CD4-positive, alpha-beta T cell (primary cell): ENCODE measurements around the gene TIMELESS. TPM values are rescaled to one million over a fixed set of nuclear protein-coding genes. Genes with fewer than 3 reads are reported as not detected.
A peak's percentile ranks its signal among the peaks of the same experiment; 100 is the strongest.
"Not testable (repeated sequence)": the region's sequence is repeated elsewhere in the genome, so short reads cannot be mapped to it uniquely, and the experiment has no call there.

Source experiments
- ATAC-seq: fragments of 200-7000 bp; cut with Tn5 transposase; one replicate; pipeline ENCODE4 v1.10.0; 2022; ENCODE audit warnings: mild to moderate bottlenecking; ENCODE audit not compliant: poor library complexity
- CTCF ChIA-PET: fragments of 350-600 bp; sonication (Branson Sonifier 250); formaldehyde crosslinking; loops from one replicate; lab custom pipeline; 2021; ENCODE audit warnings: antibody characterized with exemption, inconsistent platforms; lab: Charles Lee
- POLR2A ChIA-PET: fragments of 350-600 bp; sonication (Branson Sonifier 250); formaldehyde crosslinking; loops from one replicate; lab custom pipeline; 2021; ENCODE audit warnings: antibody characterized with exemption, inconsistent platforms; lab: Charles Lee
- DNase-seq, 14 experiments: peaks; one replicate each; pipeline ENCODE4 v3.0.0-alpha.2; 2013 to 2020; ENCODE audit warnings: mixed read lengths in 2 of 14
- H3K27ac ChIP-seq, 2 donors: one replicate each; pipeline versions ENCODE4 v1.5.1 to v1.7.0; 2013; ENCODE audit warnings: low read length in 2 of 2, low read depth in 1 of 2, mild to moderate bottlenecking in 1 of 2
- H3K27me3 ChIP-seq, 2 experiments: 1 replicate in 1 of 2; 2 replicates in 1 of 2; pipeline versions ENCODE4 v1.6.1 to v1.7.0; 2013; ENCODE audit warnings: low read length in 2 of 2, control low read depth in 1 of 2, mild to moderate bottlenecking in 1 of 2, moderate library complexity in 1 of 2; ENCODE audit not compliant: insufficient read depth in 2 of 2, control insufficient read depth in 1 of 2
- H3K36me3 ChIP-seq: one replicate; pipeline ENCODE4 v1.6.1; 2013; ENCODE audit warnings: low read length, control low read depth; ENCODE audit not compliant: insufficient read depth
- H3K4me1 ChIP-seq: one replicate; pipeline ENCODE4 v1.6.1; 2013; ENCODE audit warnings: low read length, control low read depth; ENCODE audit not compliant: insufficient read depth
- H3K4me3 ChIP-seq: one replicate; pipeline ENCODE4 v1.5.1; 2013; ENCODE audit warnings: mild to moderate bottlenecking, low read length, moderate library complexity
- H3K9me3 ChIP-seq, 2 experiments: 1 replicate in 1 of 2; 2 replicates in 1 of 2; pipeline versions ENCODE4 v1.6.1 to v1.7.0; 2013; ENCODE audit warnings: low read length in 2 of 2, mild to moderate bottlenecking in 2 of 2, control low read depth in 1 of 2, moderate library complexity in 1 of 2; ENCODE audit not compliant: control insufficient read depth in 1 of 2, insufficient read depth in 1 of 2
- H3K27ac Mint-ChIP-seq: one replicate; pipeline ENCODE4 v1.8.0; 2020; ENCODE audit warnings: mixed read lengths
- H3K27me3 Mint-ChIP-seq: one replicate; pipeline ENCODE4 v1.8.0; 2021; ENCODE audit warnings: mixed read lengths
- H3K36me3 Mint-ChIP-seq: one replicate; pipeline ENCODE4 v1.8.0; 2021; ENCODE audit warnings: low read depth, mixed read lengths
- H3K4me1 Mint-ChIP-seq: one replicate; pipeline ENCODE4 v1.8.0; 2021; ENCODE audit warnings: low read depth, mixed read lengths
- H3K4me3 Mint-ChIP-seq: one replicate; pipeline ENCODE4 v1.8.0; 2020; ENCODE audit warnings: mild to moderate bottlenecking, mixed read lengths
- H3K9me3 Mint-ChIP-seq: one replicate; pipeline ENCODE4 v1.8.0; 2020; ENCODE audit warnings: mixed read lengths
- intact Hi-C, 2 experiments: fragments of 100-400 bp; cut with DNase I in 1 of 2; cut with micrococcal nuclease in 1 of 2; formaldehyde crosslinking; loops; one replicate each; pipeline versions ENCODE4 v1.15.1 to v1.9.0; 2023 to 2025; cut with DNase I, micrococcal nuclease
- total RNA-seq, 174 experiments: library from RNA in 2 of 174; stranded (reverse) in 2 of 174; gene quantifications; one replicate each; pipeline ENCODE4 v1.2.3 and lab custom pipeline; 2021 to 2026
- TF ChIP-seq, protein P1 (sequence below): fragments of 200-600 bp; IDR thresholded peaks from one replicate; pipeline ENCODE4 v1.8.0; 2022; ENCODE audit warnings: antibody characterized with exemption, mild to moderate bottlenecking

The TIMELESS gene
- total RNA-seq, 2 experiments from 2014 or later = 3.0 to 3.1 TPM

- POLR2A ChIA-PET, intact Hi-C loops: not testable (repeated sequence)
Observed at GRCh38 chr12:56494106-56494415, 44.8 kb upstream of the TIMELESS start.

DNA sequence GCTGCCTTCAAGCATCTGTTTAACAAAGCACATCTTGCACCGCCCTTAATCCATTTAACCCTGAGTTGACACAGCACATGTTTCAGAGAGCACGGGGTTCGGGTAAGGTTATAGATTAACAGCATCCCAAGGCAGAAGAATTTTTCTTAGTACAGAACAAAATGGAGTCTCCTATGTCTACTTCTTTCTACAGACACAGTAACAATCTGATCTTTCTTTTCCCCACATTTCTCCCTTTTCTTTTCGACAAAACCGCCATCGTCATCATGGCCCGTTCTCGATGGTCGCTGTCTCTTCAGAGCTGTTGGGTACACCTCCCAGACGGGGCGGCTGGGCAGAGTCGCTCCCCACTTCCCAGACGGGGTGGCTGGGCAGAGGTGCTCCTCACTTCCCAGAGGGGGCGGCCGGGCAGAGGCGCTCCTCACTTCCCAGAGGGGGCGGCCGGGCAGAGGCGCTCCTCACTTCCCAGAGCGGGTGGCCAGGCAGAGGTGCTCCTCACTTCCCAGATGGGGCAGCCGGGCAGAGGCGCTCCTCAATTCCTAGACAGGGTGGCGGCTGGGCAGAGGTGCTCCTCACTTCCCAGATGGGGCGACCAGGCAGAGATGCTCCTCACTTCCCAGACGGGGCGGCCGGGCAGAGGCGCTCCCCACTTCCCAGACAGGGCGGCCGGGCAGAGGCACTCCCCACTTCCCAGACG is 44.3 kb upstream of the TIMELESS start:
- intact Hi-C loops, ATAC-seq, H3K4me1 ChIP-seq, H3K36me3 Mint-ChIP-seq, H3K27ac Mint-ChIP-seq, H3K4me1 Mint-ChIP-seq, H3K4me3 Mint-ChIP-seq, H3K9me3 Mint-ChIP-seq, H3K4me3 ChIP-seq, H3K36me3 ChIP-seq, H3K27me3 ChIP-seq, H3K27ac ChIP-seq, POLR2A ChIA-PET, DNase-seq, CTCF ChIA-PET: not testable (repeated sequence)
- peaks cover 0 to 16% of the 10 kb centered on the region in 2 experiments for H3K9me3 ChIP-seq
- H3K27me3 Mint-ChIP-seq = peaks cover 23% of the 10 kb centered on the region

More at GRCh38 chr12:56494106-56494415, 44.8 kb upstream of the TIMELESS start:
- ATAC-seq, H3K36me3 Mint-ChIP-seq, H3K4me3 Mint-ChIP-seq, H3K4me3 ChIP-seq, DNase-seq, H3K27ac ChIP-seq, H3K36me3 ChIP-seq, H3K4me1 Mint-ChIP-seq, H3K9me3 Mint-ChIP-seq, CTCF ChIA-PET, H3K27me3 ChIP-seq, H3K4me1 ChIP-seq, H3K27ac Mint-ChIP-seq: not testable (repeated sequence)
- peaks cover 23% of the 10 kb centered on the region for H3K27me3 Mint-ChIP-seq
- peaks cover 0 to 13% of the 10 kb centered on the region in 2 experiments for H3K9me3 ChIP-seq

GRCh38 chr12:56490360-56490759 is 41.1 kb upstream of the TIMELESS start:
- H3K4me3 ChIP-seq = no peak overlapping the region
- no peaks in the 10 kb centered on the region for H3K9me3 Mint-ChIP-seq
- POLR2A ChIA-PET = no interaction called here
- no peaks in the 10 kb centered on the region for H3K36me3 Mint-ChIP-seq
- H3K27me3 ChIP-seq = peaks cover 0 to 6% of the 10 kb centered on the region in 2 experiments
- H3K27me3 Mint-ChIP-seq = peaks cover 27% of the 10 kb centered on the region
- peaks cover 19% of the 10 kb centered on the region for H3K4me1 Mint-ChIP-seq
- H3K27ac ChIP-seq = no peak overlapping the region
- TF ChIP-seq, protein P1, sequence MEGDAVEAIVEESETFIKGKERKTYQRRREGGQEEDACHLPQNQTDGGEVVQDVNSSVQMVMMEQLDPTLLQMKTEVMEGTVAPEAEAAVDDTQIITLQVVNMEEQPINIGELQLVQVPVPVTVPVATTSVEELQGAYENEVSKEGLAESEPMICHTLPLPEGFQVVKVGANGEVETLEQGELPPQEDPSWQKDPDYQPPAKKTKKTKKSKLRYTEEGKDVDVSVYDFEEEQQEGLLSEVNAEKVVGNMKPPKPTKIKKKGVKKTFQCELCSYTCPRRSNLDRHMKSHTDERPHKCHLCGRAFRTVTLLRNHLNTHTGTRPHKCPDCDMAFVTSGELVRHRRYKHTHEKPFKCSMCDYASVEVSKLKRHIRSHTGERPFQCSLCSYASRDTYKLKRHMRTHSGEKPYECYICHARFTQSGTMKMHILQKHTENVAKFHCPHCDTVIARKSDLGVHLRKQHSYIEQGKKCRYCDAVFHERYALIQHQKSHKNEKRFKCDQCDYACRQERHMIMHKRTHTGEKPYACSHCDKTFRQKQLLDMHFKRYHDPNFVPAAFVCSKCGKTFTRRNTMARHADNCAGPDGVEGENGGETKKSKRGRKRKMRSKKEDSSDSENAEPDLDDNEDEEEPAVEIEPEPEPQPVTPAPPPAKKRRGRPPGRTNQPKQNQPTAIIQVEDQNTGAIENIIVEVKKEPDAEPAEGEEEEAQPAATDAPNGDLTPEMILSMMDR = no peak
- peaks cover 0 to 20% of the 10 kb centered on the region in 2 experiments for H3K9me3 ChIP-seq
- peaks cover 21% of the 10 kb centered on the region for H3K4me1 ChIP-seq
- no peak for DNase-seq
- intact Hi-C loops = no loop called here
- no peak overlapping the region for H3K27ac Mint-ChIP-seq
- CTCF ChIA-PET = interaction anchor here (0.6 kb wide), 1 partner anchor 267 kb away, joined by 3 read pairs; no protein-coding TSS in a partner anchor
- no peak for ATAC-seq
- H3K4me3 Mint-ChIP-seq = no peak overlapping the region
- H3K36me3 ChIP-seq = no peaks in the 10 kb centered on the region

GRCh38 chr12:56488041-56488955 is 39.1 kb upstream of the TIMELESS start, which contains the start of gene GLS2:
Gene GLS2, minus strand, starts transcription at chr12:56488161. Its CDS starts 43 bp downstream, at chr12:56488118.
- H3K9me3 ChIP-seq = peaks cover 0 to 6% of the 10 kb centered on the region in 2 experiments
- DNase-seq (peak; percentile 57 to 90 (median 70)), ATAC-seq (peak; percentile 98)
- POLR2A ChIA-PET = interaction anchor here (0.6 to 1.6 kb wide), 20 partner anchors 9 to 371 kb away, joined by 3 to 8 read pairs (median 4); partner anchors contain the start of genes ANKRD52, ATP5F1B, IL23A and RBMS2
- Mint-ChIP-seq H3K4me1 (peaks cover 19% of the 10 kb centered on the region), H3K36me3 (no peaks in the 10 kb centered on the region), H3K4me3 (peak within 1 kb of the TSS; percentile 90), H3K27ac (peak within 1 kb of the TSS; percentile 34), H3K27me3 (peaks cover 27% of the 10 kb centered on the region), H3K9me3 (no peaks in the 10 kb centered on the region)
- intact Hi-C loops = no loop called here
- H3K27me3 ChIP-seq = peaks cover 0 to 4% of the 10 kb centered on the region in 2 experiments
- CTCF ChIA-PET = interaction anchor here (1.1 kb wide), 1 partner anchor 24 kb away, joined by 4 read pairs; no protein-coding TSS in a partner anchor
- peak within 1 kb of the TSS; percentile 70 for H3K4me3 ChIP-seq
- H3K4me1 ChIP-seq = peaks cover 21% of the 10 kb centered on the region
- H3K36me3 ChIP-seq = no peaks in the 10 kb centered on the region
- no peak within 1 kb of the TSS for H3K27ac ChIP-seq
- TF ChIP-seq, protein P1 = no peak
